Measurements from ENCODE around the gene C20orf202.

DNA sequence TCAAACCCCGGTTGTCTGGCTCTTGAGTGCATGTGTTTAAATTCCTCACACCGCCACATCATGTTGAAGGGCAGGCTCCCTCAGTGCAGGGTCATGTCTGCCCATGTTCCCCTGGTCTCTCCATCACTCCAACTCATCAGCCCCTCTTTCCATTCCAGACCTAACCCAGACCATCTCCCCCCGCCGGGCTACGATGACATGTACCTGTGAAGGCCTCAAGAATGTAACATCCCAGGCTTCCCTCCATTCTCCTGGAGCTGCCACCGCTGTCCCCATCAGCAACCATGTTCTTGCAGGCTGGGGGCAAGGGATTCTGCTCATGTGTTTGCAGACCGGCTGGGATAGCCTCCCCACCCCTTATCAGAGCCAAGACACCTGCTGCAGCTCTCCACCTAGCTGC is 38.4 kb upstream of the C20orf202 start:
- TF ChIP-seq POLR2A (IDR thresholded peaks at IDR 0.05) (no peak), POLR2AphosphoS5 (IDR thresholded peaks at IDR 0.05) (no peak)
- TF ChIP-seq, protein P1, sequence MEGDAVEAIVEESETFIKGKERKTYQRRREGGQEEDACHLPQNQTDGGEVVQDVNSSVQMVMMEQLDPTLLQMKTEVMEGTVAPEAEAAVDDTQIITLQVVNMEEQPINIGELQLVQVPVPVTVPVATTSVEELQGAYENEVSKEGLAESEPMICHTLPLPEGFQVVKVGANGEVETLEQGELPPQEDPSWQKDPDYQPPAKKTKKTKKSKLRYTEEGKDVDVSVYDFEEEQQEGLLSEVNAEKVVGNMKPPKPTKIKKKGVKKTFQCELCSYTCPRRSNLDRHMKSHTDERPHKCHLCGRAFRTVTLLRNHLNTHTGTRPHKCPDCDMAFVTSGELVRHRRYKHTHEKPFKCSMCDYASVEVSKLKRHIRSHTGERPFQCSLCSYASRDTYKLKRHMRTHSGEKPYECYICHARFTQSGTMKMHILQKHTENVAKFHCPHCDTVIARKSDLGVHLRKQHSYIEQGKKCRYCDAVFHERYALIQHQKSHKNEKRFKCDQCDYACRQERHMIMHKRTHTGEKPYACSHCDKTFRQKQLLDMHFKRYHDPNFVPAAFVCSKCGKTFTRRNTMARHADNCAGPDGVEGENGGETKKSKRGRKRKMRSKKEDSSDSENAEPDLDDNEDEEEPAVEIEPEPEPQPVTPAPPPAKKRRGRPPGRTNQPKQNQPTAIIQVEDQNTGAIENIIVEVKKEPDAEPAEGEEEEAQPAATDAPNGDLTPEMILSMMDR (IDR thresholded peaks at IDR 0.05 in 8 of 11, conservative IDR thresholded peaks at IDR 0.05 in 3 of 11): no peak
